NB4 (cell line): Measurements from ENCODE around the gene TSPAN2.

ENCODE experiments used
- DNase-seq: peaks from one replicate; pipeline ENCODE4 v3.0.0; 2010; ENCODE audit warnings: low read depth
- H3K4me3 ChIP-seq: one replicate; pipeline ENCODE4 v1.5.1; 2011; ENCODE audit warnings: mild to moderate bottlenecking, low read depth, low read length, moderate library complexity
- MAX ChIP-seq: IDR thresholded peaks from 2 replicates; pipeline ENCODE4 v1.6.1; 2011; ENCODE audit warnings: low read depth, low read length
- MYC ChIP-seq: IDR thresholded peaks from 2 replicates; pipeline ENCODE4 v1.6.1; 2011; ENCODE audit warnings: low read depth, low read length
- POLR2A ChIP-seq: IDR thresholded peaks from 2 replicates; pipeline ENCODE4 v1.6.1; 2011; ENCODE audit warnings: mild to moderate bottlenecking; ENCODE audit not compliant: insufficient read length; ENCODE audit errors: extremely low read depth
- TF ChIP-seq, protein P1 (sequence below): IDR thresholded peaks from one replicate; pipeline ENCODE4 v1.5.1; 2012; ENCODE audit warnings: low read depth, low read length

TSPAN2 gene

DNA sequence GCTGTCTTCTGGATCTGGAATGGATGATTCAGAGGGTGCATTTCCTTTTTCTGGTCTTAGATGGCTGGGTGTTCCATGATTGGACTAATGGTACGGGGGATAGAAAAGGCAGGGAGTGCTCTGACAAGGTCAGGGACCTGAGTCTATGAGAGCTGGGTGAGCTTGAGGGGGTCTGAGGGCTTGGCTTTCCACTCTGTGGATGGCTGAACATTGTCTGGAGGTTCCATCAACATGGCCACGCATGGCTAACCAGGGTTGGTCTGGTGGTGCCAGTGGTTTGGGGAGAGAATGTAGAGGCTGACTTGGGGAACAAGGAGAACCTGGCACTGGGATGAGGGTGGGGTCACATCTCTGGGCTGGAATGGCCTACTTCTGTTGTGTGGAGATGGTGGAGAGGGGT, 41.5 kb upstream of the TSPAN2 start:
- TF ChIP-seq POLR2A (no peak), MAX (no peak), MYC (no peak)
- TF ChIP-seq, protein P1, sequence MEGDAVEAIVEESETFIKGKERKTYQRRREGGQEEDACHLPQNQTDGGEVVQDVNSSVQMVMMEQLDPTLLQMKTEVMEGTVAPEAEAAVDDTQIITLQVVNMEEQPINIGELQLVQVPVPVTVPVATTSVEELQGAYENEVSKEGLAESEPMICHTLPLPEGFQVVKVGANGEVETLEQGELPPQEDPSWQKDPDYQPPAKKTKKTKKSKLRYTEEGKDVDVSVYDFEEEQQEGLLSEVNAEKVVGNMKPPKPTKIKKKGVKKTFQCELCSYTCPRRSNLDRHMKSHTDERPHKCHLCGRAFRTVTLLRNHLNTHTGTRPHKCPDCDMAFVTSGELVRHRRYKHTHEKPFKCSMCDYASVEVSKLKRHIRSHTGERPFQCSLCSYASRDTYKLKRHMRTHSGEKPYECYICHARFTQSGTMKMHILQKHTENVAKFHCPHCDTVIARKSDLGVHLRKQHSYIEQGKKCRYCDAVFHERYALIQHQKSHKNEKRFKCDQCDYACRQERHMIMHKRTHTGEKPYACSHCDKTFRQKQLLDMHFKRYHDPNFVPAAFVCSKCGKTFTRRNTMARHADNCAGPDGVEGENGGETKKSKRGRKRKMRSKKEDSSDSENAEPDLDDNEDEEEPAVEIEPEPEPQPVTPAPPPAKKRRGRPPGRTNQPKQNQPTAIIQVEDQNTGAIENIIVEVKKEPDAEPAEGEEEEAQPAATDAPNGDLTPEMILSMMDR = no peak
- DNase-seq = no peak
- H3K4me3 ChIP-seq = no peak overlapping the region

DNA sequence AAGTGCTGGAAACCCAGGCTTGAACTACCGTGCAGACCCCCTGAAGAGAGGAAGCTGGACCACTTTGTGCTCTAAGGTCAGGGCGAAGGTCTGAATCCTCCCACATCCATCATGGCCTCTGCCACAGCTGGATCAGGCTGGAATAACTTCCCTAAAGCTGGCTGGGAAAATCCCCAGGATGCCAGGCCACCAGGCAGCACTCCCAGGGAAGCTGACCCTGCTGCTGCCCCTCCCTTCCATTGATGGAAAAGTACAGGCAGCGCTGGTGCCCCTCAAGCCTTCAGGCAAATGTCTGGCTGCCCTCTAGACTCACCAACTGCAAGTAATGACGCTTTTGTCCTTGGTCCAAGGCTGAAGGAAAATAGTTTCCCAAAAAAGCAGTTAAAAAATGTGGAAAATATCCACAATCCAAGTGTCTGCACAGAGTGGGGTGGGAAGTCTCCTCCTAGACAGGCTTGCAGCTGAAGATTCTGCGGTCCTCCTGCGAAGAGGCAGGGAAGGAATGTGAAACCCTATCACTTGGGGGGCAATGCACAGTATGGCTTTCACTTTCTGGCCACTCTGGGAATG, 39.9 kb upstream of the TSPAN2 start:
- TF ChIP-seq POLR2A = no peak
- no peak for DNase-seq
- no peak overlapping the region for H3K4me3 ChIP-seq

DNA sequence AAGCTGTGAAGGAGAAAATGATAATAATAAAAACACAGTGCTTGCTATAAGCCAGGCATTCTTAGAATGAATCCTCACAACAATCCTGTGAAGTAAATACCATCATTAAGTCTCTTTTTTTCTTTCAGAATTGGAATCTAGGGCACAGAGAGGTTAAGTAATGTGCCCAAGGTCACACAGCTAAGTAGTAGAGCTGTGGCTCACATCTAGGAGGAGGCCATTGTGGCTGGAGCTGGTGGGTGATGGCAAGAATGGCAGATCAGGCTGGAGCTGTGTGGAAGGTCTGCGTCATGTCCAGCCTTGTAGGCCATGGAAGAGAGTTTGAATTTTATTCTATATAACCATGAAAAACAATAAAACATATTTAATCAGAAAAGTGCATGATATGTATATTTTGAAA, 38.2 kb upstream of the TSPAN2 start:
- DNase-seq = no peak
- H3K4me3 ChIP-seq = no peak overlapping the region
- TF ChIP-seq MAX = no peak
- TF ChIP-seq, protein P1 = no peak
- TF ChIP-seq POLR2A = no peak
- no peak for TF ChIP-seq MYC

DNA sequence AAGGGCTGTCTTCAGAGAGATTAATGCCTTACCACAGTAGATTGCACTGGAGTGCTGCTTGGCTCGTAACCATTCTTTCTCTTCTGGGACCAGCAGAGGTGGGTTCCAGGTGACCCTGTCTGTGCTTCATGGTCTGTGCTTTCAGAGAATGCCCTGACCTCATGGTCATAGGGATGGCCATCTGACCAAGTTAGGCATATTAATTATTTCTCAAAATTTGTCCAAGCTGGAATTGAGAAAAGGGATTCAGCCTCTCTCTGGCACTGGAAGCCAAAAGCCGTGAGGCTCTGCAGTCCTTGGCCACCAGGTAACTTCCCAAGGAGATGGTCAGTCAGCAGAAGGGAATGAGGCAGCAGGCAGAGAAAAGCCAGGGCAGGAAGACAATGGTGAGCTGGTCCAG, 37.2 kb upstream of the TSPAN2 start:
- DNase-seq = no peak
- TF ChIP-seq MYC (no peak), POLR2A (no peak), MAX (no peak)
- TF ChIP-seq, protein P1 = no peak
- H3K4me3 ChIP-seq = no peak overlapping the region

DNA sequence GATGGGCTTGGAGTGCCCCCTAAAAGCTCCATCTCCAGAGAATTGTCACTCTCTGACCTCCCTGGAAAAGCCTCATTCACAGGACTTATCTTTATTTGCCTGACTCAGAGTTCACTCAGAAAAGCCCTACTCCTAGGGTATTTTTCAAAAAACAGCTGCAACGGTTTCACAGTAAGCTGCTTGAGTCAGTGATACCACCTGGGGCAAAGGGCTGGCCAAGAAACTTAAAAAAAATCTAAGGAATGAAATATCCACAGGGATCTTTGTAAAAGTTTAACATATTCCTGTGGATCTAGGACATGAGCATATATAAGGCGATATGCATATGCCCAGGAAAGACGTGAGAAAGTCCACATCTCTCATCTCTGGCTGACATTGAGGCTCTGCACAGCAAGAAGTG, 33.8 kb upstream of the TSPAN2 start:
- no peak overlapping the region for H3K4me3 ChIP-seq
- no peak for TF ChIP-seq MAX
- TF ChIP-seq, protein P1 = no peak
- no peak for TF ChIP-seq MYC
- TF ChIP-seq POLR2A = no peak

GRCh38 chr1:115121793-115122192, 32.5 kb upstream of the TSPAN2 start:
- TF ChIP-seq POLR2A (no peak), MAX (no peak), MYC (no peak)
- TF ChIP-seq, protein P1 = no peak
- H3K4me3 ChIP-seq = no peak overlapping the region
- no peak for DNase-seq

More for the DNA sequence above, 33.8 kb upstream of the TSPAN2 start:
- DNase-seq = no peak
